Measurements from ENCODE around the gene FRAS1.

DNA sequence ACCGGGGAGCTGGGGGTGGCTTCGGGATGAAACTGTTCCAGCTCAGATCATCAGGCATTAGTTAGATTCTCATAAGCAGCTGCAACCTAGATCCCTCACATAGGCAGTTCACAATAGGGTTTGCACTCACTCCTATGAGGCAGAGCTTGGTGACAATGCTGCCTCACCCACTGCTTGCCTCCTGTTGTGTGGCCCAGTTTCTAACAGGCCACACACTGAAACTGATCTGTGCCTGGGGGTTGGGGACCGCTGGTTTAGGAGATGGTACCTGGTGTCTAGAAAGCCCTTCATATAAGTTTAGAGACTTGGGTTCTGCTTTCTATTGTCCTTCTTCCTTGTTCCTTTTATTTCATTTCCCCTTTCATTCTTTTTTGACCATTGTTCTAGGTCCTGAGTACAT, 234.2 kb downstream of the FRAS1 start:
- TF ChIP-seq CTCF (IDR thresholded peaks at IDR 0.05) (no peak), POLR2A (IDR thresholded peaks at IDR 0.05) (no peak)

All from uterus (tissue), 2 donors.